BLaER1 treated with 17β-estradiol and CSF1 and Interleukin-3, amounts not matched to agents 10 nM and 100 nM (cell line): ENCODE measurements around the gene ZNF865.
A peak's percentile ranks its signal among the peaks of the same experiment; 100 is the strongest.

Experiments
- H3K27ac ChIP-seq, 11 experiments: shearing (Covaris generic); formaldehyde crosslinking; 2 replicates each; pipeline ENCODE4 v1.8.1; 2022
- H3K27me3 ChIP-seq, 11 experiments: shearing (Covaris generic); formaldehyde crosslinking; 2 replicates each; pipeline ENCODE4 v1.8.1; 2022
- H3K36me3 ChIP-seq, 11 experiments: shearing (Covaris generic); formaldehyde crosslinking; 2 replicates each; pipeline ENCODE4 v1.8.1; 2022
- H3K4me1 ChIP-seq, 10 experiments: shearing (Covaris generic); formaldehyde crosslinking; 2 replicates each; pipeline ENCODE4 v1.8.1; 2022
- H3K4me2 ChIP-seq, 11 experiments: shearing (Covaris generic); formaldehyde crosslinking; 2 replicates each; pipeline ENCODE4 v1.8.1; 2022
- H3K4me3 ChIP-seq, 10 experiments: shearing (Covaris generic); formaldehyde crosslinking; 2 replicates each; pipeline ENCODE4 v1.8.1; 2022
- H3K9ac ChIP-seq, 11 experiments: shearing (Covaris generic); formaldehyde crosslinking; 2 replicates each; pipeline ENCODE4 v1.8.1; 2022
- H3K9me3 ChIP-seq, 11 experiments: shearing (Covaris generic); formaldehyde crosslinking; replicated peaks in 1 of 11; 2 replicates each; pipeline ENCODE4 v1.8.1; 2022
- H4K20me1 ChIP-seq, 11 experiments: shearing (Covaris generic); formaldehyde crosslinking; 2 replicates each; pipeline ENCODE4 v1.8.1; 2022
- Cebpa-rat ChIP-seq, 11 experiments: shearing (Covaris generic); IDR thresholded peaks; 2 replicates each; pipeline ENCODE4 v1.8.1; 2022

ZNF865 gene

GRCh38 chr19:55584871-55585270 is 20.6 kb upstream of the ZNF865 start:
- H3K4me1 ChIP-seq = peaks cover 23 to 54% (median 41%) of the 10 kb centered on the region in 10 experiments
- peak overlapping the region in 2 of 11 experiments; percentile 73 to 79; a peak in 5 of 22 replicates for H3K9ac ChIP-seq
- peaks cover 0 to 2% (median 0%) of the 10 kb centered on the region in 11 experiments; a peak in 2 of 22 replicates for H4K20me1 ChIP-seq
- no peak overlapping the region for H3K4me3 ChIP-seq
- no peak for TF ChIP-seq Cebpa-rat (IDR thresholded peaks at IDR 0.05)
- H3K4me2 ChIP-seq = peak overlapping the region in 6 of 11 experiments; percentile 84 to 98 (median 92); a peak in 11 of 22 replicates
- no peaks in the 10 kb centered on the region for H3K36me3 ChIP-seq
- peak overlapping the region in 6 of 11 experiments; percentile 72 to 86 (median 82); a peak in 9 of 22 replicates for H3K27ac ChIP-seq
- no peaks in the 10 kb centered on the region for H3K27me3 ChIP-seq
- no peaks in the 10 kb centered on the region for H3K9me3 ChIP-seq

GRCh38 chr19:55585658-55586339 is 19.6 kb upstream of the ZNF865 start:
- Histone ChIP-seq H3K27ac (peak overlapping the region in 8 of 11 experiments; percentile 56 to 86 (median 78); a peak in 16 of 22 replicates), H3K4me2 (peak overlapping the region; percentile 84 to 98 (median 92)), H4K20me1 (no peaks in the 10 kb centered on the region), H3K36me3 (peaks cover 0 to 6% (median 0%) of the 10 kb centered on the region in 11 experiments; a peak in 1 of 22 replicates), H3K9ac (peak overlapping the region in 10 of 11 experiments; percentile 38 to 79 (median 62); a peak in 18 of 22 replicates), H3K4me1 (peaks cover 23 to 53% (median 41%) of the 10 kb centered on the region in 10 experiments), H3K27me3 (no peaks in the 10 kb centered on the region), H3K9me3 (no peaks in the 10 kb centered on the region), H3K4me3 (peak overlapping the region; percentile 48 to 70 (median 55))
- TF ChIP-seq Cebpa-rat (IDR thresholded peaks at IDR 0.05) = no peak

GRCh38 chr19:55586976-55587668 is 18.3 kb upstream of the ZNF865 start:
- no peaks in the 10 kb centered on the region for H3K9me3 ChIP-seq
- H3K4me3 ChIP-seq = peak overlapping the region; percentile 48 to 70 (median 56)
- H3K4me2 ChIP-seq = peak overlapping the region; percentile 84 to 98 (median 92)
- H3K9ac ChIP-seq = peak overlapping the region in 10 of 11 experiments; percentile 17 to 78 (median 62); a peak in 18 of 22 replicates
- peak overlapping the region in 8 of 11 experiments; percentile 33 to 86 (median 78); a peak in 14 of 22 replicates for H3K27ac ChIP-seq
- peaks cover 18 to 42% (median 31%) of the 10 kb centered on the region in 10 experiments for H3K4me1 ChIP-seq
- H3K36me3 ChIP-seq = peaks cover 3 to 16% (median 8%) of the 10 kb centered on the region in 11 experiments; a peak in 20 of 22 replicates
- TF ChIP-seq Cebpa-rat (IDR thresholded peaks at IDR 0.05) = no peak
- peaks cover 0 to 2% (median 0%) of the 10 kb centered on the region in 11 experiments; a peak in 1 of 22 replicates for H4K20me1 ChIP-seq
- H3K27me3 ChIP-seq = no peaks in the 10 kb centered on the region

GRCh38 chr19:55588738-55589137 is 16.7 kb upstream of the ZNF865 start:
- Histone ChIP-seq H3K36me3 (peaks cover 19 to 32% (median 24%) of the 10 kb centered on the region in 11 experiments), H3K27me3 (no peaks in the 10 kb centered on the region), H4K20me1 (peaks cover 0 to 10% (median 0%) of the 10 kb centered on the region in 11 experiments; a peak in 1 of 22 replicates), H3K27ac (no peak overlapping the region), H3K4me2 (no peak overlapping the region), H3K4me3 (no peak overlapping the region), H3K9me3 (no peaks in the 10 kb centered on the region), H3K4me1 (peaks cover 18 to 42% (median 31%) of the 10 kb centered on the region in 10 experiments), H3K9ac (no peak overlapping the region)
- no peak for TF ChIP-seq Cebpa-rat (IDR thresholded peaks at IDR 0.05)

- H3K27me3 ChIP-seq = no peaks in the 10 kb centered on the region
- peaks cover 0 to 4% (median 1%) of the 10 kb centered on the region in 11 experiments; a peak in 11 of 22 replicates for H3K9me3 ChIP-seq
- no peak for TF ChIP-seq Cebpa-rat (IDR thresholded peaks at IDR 0.05)
- no peak overlapping the region for H3K4me3 ChIP-seq
- H3K27ac ChIP-seq = no peak overlapping the region
- peaks cover 18 to 33% (median 29%) of the 10 kb centered on the region in 10 experiments for H3K4me1 ChIP-seq
- H4K20me1 ChIP-seq = peaks cover 0 to 10% (median 0%) of the 10 kb centered on the region in 11 experiments; a peak in 1 of 22 replicates
- H3K36me3 ChIP-seq = peaks cover 29 to 43% (median 33%) of the 10 kb centered on the region in 11 experiments
- no peak overlapping the region for H3K9ac ChIP-seq
- no peak overlapping the region for H3K4me2 ChIP-seq
Measured at GRCh38 chr19:55590109-55590508, 15.3 kb upstream of the ZNF865 start.

DNA sequence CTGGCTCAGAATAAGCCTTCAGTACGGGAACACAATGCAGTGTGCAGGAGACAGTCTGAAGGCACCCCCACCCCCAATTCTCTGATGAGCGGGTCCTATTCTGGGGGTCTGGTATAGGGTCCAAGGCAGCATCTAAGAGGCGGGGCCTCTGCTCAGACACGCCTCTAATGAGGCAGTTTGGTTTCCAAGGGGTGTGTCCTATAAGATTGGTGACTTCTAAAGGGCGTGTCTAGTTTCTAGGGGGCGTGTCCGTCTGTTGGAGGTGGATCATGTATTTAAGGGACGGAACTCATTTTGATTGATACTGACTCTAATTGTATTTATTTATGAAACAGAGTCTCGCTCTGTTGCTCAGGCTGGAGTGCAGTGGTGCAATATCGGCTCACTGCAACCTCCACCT is 14.8 kb upstream of the ZNF865 start:
- Histone ChIP-seq H4K20me1 (peaks cover 0 to 10% (median 0%) of the 10 kb centered on the region in 11 experiments; a peak in 1 of 22 replicates), H3K4me2 (no peak overlapping the region), H3K4me1 (peaks cover 18 to 28% (median 25%) of the 10 kb centered on the region in 10 experiments), H3K4me3 (no peak overlapping the region), H3K36me3 (peaks cover 34 to 48% (median 38%) of the 10 kb centered on the region in 11 experiments), H3K27ac (no peak overlapping the region), H3K9ac (no peak overlapping the region), H3K9me3 (peaks cover 0 to 9% (median 6%) of the 10 kb centered on the region in 11 experiments; a peak in 15 of 22 replicates), H3K27me3 (no peaks in the 10 kb centered on the region)
- no peak for TF ChIP-seq Cebpa-rat (IDR thresholded peaks at IDR 0.05)

- Histone ChIP-seq H3K4me3 (no peak overlapping the region), H3K9me3 (peaks cover 0 to 16% (median 14%) of the 10 kb centered on the region in 11 experiments; a peak in 17 of 22 replicates), H3K4me1 (peaks cover 9 to 19% (median 16%) of the 10 kb centered on the region in 10 experiments), H3K27ac (no peak overlapping the region), H3K9ac (no peak overlapping the region), H3K27me3 (no peaks in the 10 kb centered on the region), H3K4me2 (no peak overlapping the region), H4K20me1 (peaks cover 0 to 10% (median 0%) of the 10 kb centered on the region in 11 experiments; a peak in 1 of 22 replicates), H3K36me3 (peaks cover 43 to 57% (median 48%) of the 10 kb centered on the region in 11 experiments)
- TF ChIP-seq Cebpa-rat (IDR thresholded peaks at IDR 0.05) = no peak
Measured at GRCh38 chr19:55591555-55591954, 13.9 kb upstream of the ZNF865 start.

DNA sequence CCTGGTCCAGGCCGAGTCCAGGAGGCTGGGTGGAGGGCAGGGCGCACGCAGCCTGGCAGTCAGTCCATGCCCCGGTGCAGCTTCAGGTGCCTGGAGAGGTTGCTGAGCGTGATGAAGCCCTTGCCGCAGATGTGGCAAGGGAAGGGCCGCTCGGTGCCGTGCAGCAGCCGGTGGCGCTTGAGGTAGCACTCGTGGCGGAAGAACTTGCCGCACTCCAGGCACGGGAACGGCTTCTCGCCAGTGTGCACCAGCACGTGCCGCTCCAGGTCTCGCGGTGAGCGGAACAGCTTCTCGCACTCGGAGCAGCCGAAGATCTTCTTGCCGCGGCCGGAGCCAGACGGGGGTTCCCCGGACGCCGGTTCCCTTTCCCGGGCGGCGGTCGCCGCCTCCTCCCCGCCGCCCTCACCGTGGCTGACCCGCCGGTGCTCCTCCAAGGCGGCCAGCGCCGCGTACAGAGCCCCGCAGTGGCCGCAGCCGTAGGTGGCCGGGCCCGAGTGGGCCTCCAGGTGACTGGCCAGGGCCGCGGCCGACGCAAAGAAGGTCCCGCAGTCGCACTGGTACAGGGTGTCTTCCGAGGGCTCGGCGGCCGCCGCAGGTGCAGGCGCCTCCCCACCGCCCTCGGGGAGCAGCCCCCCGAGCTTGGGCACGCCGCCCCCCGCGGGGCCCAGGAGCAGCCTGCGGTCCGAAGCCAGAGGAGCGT is 12.9 kb upstream of the ZNF865 start:
- Histone ChIP-seq H3K4me1 (peaks cover 5 to 11% (median 7%) of the 10 kb centered on the region in 10 experiments; a peak in 18 of 20 replicates), H3K9ac (no peak overlapping the region), H3K36me3 (peaks cover 53 to 67% (median 58%) of the 10 kb centered on the region in 11 experiments), H3K27me3 (no peaks in the 10 kb centered on the region), H3K4me2 (no peak overlapping the region), H3K27ac (no peak overlapping the region), H3K9me3 (peaks cover 0 to 18% (median 14%) of the 10 kb centered on the region in 11 experiments; a peak in 17 of 22 replicates), H3K4me3 (no peak overlapping the region), H4K20me1 (peaks cover 0 to 10% (median 0%) of the 10 kb centered on the region in 11 experiments; a peak in 1 of 22 replicates)
- TF ChIP-seq Cebpa-rat (IDR thresholded peaks at IDR 0.05) = no peak
